HG03175 (cell line): ENCODE results near the gene RNF145.
A peak's percentile ranks its signal among the peaks of the same experiment; 100 is the strongest.

ENCODE experiments used
- ATAC-seq: cut with Tn5 transposase; IDR thresholded peaks from one replicate; pipeline ENCODE4 v1.9.1; 2021; ENCODE audit warnings: mild to moderate bottlenecking, moderate library complexity; ENCODE audit not compliant: unreplicated experiment

Gene RNF145

DNA sequence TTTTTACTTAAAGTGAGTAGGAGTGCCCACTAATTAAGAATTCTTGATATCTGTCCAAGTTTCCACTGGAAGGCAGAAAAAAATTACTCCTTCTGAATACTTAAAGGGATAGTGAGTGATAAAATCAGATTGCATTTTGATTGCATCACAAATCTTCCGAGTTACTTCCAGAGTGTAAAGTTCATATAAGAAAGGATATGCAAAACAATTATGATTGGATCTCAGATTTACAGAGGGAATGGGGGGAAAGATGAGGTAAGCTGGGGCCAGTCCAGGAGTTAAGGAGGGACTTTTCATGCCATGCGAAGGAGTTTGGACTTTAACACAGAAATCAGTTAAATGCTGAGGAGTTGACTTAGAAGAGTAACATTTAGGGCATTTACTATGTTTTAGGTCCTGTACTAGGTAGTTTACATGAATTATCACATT, 9.3 kb upstream of the RNF145 start:
- ATAC-seq, result no peak

DNA sequence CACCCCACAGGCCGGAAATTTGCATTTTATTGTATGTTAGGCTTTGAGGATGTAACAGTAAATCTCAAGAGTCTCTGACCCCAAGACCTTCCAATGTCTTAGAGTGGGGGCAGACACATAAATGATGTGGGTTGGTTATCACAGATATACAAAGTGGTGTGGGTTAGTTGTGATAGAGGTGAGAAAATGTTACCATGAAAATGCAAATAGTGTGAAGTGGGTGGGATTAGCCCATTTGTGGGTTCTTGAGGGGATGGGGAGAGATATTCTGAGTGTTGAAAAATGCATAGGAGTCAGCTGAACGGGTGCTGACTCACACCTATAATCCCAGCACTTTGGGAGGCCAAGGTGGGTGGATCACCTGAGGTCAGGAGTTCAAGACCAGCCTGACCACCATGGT, 7.9 kb upstream of the RNF145 start:
- ATAC-seq, result no peak

DNA sequence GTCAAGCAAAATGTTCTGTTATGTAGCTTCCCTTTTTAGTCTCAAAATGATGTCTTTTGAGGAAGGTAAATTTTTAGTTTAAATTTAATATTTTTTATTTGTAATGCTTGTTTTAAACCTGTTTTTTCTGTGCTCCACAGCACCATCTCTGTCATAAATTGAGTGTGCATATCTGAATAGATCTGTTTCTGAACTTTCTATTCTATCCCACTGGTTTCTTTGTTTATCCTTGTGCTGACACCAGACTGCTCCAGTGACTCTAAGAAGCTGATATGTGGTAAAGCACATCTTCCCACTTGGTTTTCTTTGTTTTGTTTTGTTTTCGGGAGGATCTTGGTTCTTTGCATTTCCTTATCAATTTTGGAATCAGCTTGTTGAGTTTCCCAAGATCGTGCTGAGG, 7.1 kb upstream of the RNF145 start:
- ATAC-seq, result no peak

- no peak for ATAC-seq
Observed at GRCh38 chr5:159215886-159216285, 6.5 kb upstream of the RNF145 start.

GRCh38 chr5:159214486-159215271, 5.3 kb upstream of the RNF145 start:
- no peak for ATAC-seq

- ATAC-seq, result no peak
Observed at GRCh38 chr5:159212657-159213462, 3.5 kb upstream of the RNF145 start.

DNA sequence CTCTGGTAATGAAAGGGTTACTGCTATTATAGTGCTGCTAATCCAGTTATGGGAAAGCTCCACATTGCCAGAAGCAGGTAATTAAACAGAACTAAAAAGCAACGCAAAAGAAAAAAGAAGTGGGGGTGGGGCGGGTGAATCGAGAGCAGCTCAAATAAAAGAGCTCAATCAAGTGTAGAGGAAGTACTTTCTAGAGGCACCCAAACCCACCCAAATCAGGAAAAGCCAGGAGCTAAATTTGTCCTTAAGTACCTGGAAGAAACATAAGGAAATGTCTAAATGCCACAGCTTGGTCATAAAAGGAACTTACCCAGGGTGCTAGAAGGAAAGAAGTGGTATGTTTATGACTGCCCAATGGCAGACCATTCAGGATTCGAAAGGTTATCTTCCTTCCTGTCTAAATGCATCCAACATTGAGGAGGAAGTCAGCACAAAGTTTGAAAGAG, 2.4 kb upstream of the RNF145 start:
- ATAC-seq, result no peak

DNA sequence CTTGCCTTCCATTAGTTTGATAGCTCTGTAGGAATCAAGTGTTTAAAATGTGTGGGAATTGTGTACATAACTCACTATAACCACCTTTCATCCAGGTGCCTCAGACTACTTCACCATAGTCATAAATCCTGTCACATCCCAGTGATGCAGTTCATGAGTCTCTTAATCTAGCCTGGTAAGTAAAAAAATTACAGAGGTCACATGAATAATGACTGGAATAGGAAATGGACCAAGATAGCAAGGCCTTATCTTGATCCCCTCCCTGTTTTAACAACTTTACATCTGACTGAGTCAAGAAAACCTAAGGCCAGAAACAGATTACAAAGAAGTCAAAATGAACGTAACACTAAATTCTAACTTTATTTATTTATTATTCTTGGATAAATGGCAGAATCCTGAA, 1.5 kb upstream of the RNF145 start:
- no peak for ATAC-seq

DNA sequence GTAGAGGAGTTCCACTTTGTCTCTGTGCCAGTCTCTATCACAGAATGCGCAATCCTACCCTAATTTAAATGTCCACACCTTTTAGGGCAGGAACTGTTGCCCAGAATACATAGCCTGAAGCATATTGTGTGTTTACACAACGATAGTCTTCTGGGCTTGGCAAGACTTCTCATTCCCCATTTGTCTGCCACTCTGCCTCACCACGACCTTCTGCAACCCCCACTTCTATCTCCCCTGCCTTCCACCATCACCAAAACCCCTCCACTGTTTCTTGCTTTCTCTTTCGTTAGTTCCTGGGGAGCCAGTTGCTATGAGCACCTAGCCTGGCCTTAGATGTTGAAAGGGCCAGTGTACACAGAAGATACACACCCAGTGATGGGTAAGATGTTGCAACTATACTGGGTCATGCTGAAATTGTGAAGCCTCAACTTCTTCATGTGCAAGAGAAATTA, 883 bp upstream of the RNF145 start:
- ATAC-seq, result no peak

DNA sequence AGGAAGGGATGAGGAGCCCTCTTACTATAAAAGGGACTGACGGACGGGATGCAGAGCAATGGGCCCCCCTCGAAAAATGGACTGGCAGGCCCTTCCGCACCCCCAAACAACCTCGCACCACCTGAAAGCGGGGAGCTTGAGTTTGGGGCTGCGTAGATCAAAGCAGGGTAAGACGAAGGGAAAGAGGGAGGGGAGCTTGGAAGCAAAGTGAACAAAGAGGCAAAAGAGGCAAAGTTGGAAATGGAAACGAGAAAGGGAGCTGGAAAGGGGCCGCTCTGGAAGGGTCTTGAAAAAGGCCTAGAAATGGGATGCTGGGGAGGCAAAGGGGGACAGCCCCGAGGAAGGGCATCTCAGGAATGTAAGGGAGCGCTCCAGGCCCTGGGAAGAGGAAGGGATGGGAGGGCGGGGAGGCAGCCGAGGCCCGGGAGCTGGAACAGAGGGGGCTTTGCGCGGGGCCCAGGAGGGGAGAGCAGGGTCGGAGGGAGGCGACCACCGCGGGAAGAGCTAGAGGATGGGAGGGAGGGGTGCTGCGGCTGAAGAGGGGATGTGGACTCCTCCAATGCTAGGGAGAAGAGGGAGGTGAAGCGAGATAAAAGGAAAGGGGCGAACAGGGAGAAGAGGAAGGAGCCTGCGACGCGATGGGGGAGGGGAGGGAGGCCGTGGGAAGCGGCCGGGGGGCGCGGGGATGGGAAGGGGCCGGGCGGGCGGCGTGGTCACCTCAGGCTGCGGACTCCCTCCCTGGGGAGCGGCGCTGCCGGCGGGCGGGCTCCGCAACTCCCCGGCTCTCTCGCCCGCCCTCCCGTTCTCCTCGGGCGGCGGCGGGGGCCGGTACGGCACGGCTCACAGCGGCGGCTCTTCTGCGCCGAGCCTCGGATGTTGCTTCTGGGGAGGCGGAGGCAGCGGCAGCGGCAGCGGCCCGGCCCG, 577 bp downstream of the RNF145 start:
- peak; percentile 21 for ATAC-seq

GRCh38 chr5:159207686-159208513, 1.5 kb downstream of the RNF145 start:
- peak; percentile 46 for ATAC-seq

DNA sequence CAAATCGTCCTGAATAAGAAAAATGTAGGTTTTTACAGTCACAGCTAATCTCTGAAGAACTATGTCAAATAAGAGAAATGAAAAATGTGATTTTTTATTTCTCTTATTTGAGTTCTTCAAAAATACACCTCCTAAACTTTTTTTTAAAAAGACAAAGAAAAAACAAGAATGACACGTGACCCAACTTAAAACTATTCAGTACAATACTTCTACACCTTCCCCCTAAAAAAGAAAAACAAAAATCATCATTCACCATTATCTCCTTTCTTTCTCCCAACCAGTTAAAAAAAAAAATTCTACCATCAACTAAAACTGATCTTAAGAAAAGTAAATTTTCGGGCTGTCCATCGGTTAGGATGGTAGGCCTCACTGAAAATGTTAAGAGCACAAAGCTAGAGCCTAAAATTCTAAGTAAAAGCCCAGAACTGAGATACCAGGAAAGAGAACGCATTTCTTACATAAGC, 2.1 kb downstream of the RNF145 start:
- ATAC-seq, result no peak

DNA sequence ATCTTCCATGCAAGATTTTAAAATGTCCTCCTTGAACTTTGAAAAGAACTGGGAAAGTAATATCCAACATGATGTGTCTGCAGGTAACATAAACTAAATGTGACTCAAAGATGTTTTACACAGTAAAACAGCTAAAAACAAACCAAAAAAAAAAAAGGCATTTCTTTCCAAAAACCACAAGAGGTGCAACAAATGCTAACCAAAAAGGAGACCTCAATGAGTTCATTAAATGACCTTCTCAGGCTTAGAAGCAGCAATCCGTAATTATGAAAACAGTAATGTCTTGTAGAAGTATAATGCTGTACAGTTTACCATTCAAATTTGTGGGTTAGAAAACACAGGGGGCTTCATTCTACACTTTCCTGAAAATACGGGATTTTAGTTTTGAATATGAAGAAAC, 2.5 kb downstream of the RNF145 start:
- ATAC-seq, result no peak

GRCh38 chr5:159206368-159206767, 3.0 kb downstream of the RNF145 start:
- no peak for ATAC-seq

DNA sequence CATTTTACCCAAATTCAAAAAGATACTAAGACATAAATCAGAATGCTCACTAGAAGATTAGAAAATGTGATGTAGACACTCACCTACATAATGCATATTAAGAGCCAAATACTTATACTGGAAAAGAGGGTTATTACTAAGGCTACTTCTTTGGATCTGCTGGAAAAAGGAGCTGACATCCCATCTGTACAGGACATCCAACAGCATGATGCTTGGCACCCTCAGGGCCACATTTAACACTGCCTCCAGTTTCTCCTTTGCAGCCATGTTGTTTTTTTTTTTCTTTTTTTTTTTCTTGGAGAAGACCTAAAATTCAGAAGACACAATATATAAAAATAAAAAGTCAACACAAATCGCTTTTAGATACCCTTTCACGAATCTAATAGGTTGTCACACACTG, 6.0 kb downstream of the RNF145 start:
- ATAC-seq, result no peak

DNA sequence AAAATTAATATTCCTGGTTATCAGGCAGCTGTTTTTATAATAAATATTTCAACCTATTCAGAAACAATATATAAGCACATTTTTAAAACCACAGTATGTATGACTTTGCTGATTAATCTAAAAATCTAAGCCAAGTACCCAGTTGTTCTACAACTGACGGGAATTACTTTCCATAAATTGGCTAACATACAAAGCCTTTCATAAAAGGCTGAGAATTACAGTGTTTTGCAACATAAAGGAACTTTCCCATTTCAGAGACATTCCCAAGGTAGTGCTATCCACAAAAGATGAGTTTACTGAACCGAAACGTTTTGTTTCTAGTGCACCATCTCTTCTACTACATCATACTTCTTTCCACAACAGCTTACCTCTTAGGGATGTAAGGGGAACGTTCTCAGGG, 7.2 kb downstream of the RNF145 start:
- no peak for ATAC-seq

- no peak for ATAC-seq
Observed at GRCh38 chr5:159199780-159200179, 9.6 kb downstream of the RNF145 start.

DNA sequence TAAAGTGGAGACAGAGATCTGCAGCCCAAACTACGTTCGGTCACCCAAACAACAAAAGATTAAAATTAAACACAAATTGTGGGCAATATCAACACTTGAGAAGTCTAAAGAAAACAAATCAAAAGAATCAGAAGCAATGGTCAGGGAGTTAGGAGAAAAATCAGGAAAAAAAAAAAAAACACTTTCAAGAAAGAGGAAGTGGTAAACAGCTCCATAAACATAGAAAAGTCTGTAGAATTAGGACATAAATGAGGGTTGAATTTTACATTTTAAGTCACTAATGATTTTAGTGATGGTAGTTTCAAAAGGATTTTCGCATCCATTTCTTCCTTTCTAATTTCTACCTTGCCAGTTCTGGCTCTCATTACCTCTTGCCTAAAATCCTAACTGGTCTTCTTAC, 10.1 kb downstream of the RNF145 start:
- no peak for ATAC-seq

DNA sequence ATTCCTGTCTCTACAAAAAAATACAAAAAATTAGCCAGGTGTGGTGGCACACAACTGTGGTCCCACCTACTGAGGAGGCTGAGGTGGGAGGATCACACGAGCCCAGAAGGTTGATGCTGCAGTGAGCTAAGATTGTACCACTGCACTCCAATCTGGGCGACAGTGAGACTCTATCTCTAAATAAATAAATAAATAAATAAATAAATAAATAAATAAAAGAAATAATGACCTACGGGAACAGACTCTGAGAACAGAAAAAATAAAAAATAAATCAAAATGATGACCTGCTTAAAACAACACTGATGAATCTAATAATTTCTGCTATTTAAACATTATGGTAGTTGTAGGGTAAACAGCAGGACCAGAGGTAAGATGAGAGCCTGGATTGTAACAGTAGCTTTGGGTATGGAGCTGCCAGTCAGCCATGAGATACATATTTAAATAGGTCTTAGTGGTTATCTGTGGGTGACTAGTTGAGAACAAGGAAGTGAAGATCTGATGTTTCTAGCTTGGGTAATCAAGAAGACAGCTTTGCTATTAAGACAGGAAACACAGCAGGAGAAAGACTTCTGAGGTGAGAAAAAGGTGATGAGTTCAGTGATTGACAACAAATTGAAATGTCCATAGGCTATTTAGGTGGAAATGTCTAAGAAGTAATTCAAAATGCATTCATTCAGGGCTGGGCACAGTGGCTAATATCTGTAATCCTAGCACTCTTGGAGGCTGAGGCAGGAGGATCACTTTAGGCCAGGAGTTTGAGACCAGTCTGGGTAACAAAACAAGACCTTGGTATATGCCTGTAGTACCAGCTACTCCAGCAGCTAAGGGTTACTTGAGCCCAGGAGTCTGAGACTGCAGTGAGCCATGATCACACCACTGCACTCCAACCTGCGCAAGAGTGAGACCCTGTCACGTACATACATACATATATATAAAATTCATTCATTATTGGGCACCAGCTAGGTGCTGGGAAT, 11.0 kb downstream of the RNF145 start:
- peak; percentile 99 for ATAC-seq
